Astrocyte of the spinal cord (primary cell): ENCODE results near the gene PLCH2.

ENCODE experiments used
- DNase-seq: peaks from one replicate; pipeline ENCODE4 v3.0.0; 2011; ENCODE audit warnings: low read depth, low spot score
- H3K4me3 ChIP-seq: 2 replicates; pipeline ENCODE4 v1.5.1; 2011; ENCODE audit warnings: low read depth, mild to moderate bottlenecking, low read length, moderate library complexity
- in situ Hi-C: cut with HindIII; loops from 2 replicates; pipeline ENCODE4 v1.10.0; 2017; ENCODE audit warnings: low sequenced_read_pairs
- TF ChIP-seq, protein P1 (sequence below): IDR thresholded peaks from 2 replicates; pipeline ENCODE4 v1.5.1; 2012; ENCODE audit warnings: low read depth, mild to moderate bottlenecking, low read length, inconsistent platforms

PLCH2 gene

DNA sequence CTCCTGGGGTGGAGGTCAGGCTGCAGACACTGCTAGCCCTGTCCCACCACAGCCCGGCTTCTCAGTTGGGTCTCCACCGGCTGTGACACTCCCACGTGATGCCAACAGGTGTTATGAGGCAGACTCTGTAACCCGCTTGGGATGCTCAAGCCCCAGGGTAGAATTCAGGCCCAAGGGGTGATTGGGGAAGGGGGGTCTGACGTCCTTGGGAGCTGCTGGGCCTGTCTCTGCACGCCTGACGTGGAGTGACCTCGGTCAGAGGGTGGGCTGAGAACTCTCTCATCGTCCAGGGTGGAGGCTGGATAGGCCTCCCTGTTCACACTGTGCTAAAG is 61.7 kb downstream of the PLCH2 start:
- in situ Hi-C loops = no loop called here

DNA sequence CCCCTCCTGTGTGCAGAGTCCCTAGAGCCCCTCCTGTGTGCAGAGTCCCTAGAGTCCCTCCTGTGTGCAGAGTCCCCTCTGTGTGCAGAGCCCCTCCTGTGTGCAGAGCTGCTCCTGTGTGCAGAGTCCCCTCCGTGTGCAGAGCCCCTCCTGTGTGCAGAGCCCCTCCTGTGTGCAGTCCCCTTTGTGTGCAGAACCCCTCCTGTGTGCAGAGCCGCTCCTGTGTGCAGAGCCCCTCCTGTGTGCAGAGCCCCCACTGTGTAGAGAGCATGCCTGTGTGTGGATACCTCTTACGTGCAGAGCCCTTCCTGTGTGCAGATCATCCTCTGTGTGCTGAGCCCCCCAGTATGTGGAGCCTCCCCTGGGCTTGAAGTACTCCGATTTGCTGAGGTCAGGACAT is 62.3 kb downstream of the PLCH2 start:
- TF ChIP-seq, protein P1, sequence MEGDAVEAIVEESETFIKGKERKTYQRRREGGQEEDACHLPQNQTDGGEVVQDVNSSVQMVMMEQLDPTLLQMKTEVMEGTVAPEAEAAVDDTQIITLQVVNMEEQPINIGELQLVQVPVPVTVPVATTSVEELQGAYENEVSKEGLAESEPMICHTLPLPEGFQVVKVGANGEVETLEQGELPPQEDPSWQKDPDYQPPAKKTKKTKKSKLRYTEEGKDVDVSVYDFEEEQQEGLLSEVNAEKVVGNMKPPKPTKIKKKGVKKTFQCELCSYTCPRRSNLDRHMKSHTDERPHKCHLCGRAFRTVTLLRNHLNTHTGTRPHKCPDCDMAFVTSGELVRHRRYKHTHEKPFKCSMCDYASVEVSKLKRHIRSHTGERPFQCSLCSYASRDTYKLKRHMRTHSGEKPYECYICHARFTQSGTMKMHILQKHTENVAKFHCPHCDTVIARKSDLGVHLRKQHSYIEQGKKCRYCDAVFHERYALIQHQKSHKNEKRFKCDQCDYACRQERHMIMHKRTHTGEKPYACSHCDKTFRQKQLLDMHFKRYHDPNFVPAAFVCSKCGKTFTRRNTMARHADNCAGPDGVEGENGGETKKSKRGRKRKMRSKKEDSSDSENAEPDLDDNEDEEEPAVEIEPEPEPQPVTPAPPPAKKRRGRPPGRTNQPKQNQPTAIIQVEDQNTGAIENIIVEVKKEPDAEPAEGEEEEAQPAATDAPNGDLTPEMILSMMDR = no peak
- DNase-seq = no peak
- in situ Hi-C loops = no loop called here
- H3K4me3 ChIP-seq = no peak overlapping the region

More for the DNA sequence above, 61.7 kb downstream of the PLCH2 start:
- no peak overlapping the region for H3K4me3 ChIP-seq
- DNase-seq = no peak
- TF ChIP-seq, protein P1 = no peak

DNA sequence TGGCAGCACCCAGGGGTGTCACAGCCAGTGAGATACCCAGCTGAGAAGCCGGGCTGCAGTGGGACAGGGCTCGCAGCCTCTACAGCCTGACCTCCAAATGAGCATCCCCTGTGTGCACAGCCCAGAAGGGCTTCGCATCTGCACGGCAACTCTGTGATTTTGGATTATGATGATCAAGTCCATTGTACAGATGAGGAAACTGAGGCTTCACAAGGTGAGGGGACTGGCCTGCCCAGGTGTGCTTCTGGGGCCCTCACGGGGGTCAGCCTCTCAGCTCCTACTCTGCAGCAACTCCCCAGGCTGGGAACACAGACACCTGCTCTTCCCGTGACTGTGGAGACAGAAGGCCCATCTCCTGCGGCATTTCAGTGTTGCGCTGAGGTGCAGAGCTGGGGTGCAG is 62.8 kb downstream of the PLCH2 start:
- H3K4me3 ChIP-seq = no peak overlapping the region
- no peak for DNase-seq
- TF ChIP-seq, protein P1 = no peak
- in situ Hi-C loops = no loop called here

GRCh38 chr1:2539312-2539907 is 63.3 kb downstream of the PLCH2 start:
- no peak for DNase-seq
- TF ChIP-seq, protein P1 = peak; percentile 36
- in situ Hi-C loops = no loop called here
- H3K4me3 ChIP-seq = no peak overlapping the region

- H3K4me3 ChIP-seq = no peak overlapping the region
- TF ChIP-seq, protein P1 = no peak
- DNase-seq = no peak
- in situ Hi-C loops = no loop called here
Measured at GRCh38 chr1:2540816-2541492, 64.9 kb downstream of the PLCH2 start.

- TF ChIP-seq, protein P1 = no peak
- in situ Hi-C loops = no loop called here
- no peak overlapping the region for H3K4me3 ChIP-seq
- DNase-seq = no peak
Measured at GRCh38 chr1:2541619-2542245, 65.6 kb downstream of the PLCH2 start.
